CD4-positive, CD25-positive, alpha-beta regulatory T cell (primary cell): ENCODE data around the gene PIP5K1C. TPM values are rescaled to one million over a fixed set of nuclear protein-coding genes. Genes with fewer than 3 reads are reported as not detected.
A peak's percentile ranks its signal among the peaks of the same experiment; 100 is the strongest.

Experiments
- ATAC-seq, 2 donors: fragments of 150-1000 bp; cut with Tn5 transposase; one replicate each; pipeline ENCODE4 v1.10.0; 2021; ENCODE audit warnings: low read depth in 2 of 2, moderate number of reproducible peaks in 2 of 2, moderate library complexity in 1 of 2
- DNase-seq, 3 donors: peaks; one replicate each; pipeline versions ENCODE4 v3.0.0 to v3.0.0-alpha.2; 2012 to 2022; ENCODE audit warnings: mixed read lengths in 1 of 3
- H3K27ac ChIP-seq: one replicate; pipeline ENCODE4 v1.7.0; 2013; ENCODE audit warnings: mild to moderate bottlenecking, low read length; ENCODE audit not compliant: insufficient read depth, poor library complexity, severe bottlenecking
- H3K27me3 ChIP-seq: one replicate; pipeline ENCODE4 v1.7.0; 2013; ENCODE audit warnings: low read length; ENCODE audit not compliant: control insufficient read depth, insufficient read depth
- H3K36me3 ChIP-seq: one replicate; pipeline ENCODE4 v1.7.0; 2013; ENCODE audit warnings: mild to moderate bottlenecking, low read length, moderate library complexity; ENCODE audit not compliant: control insufficient read depth, insufficient read depth
- H3K4me1 ChIP-seq: 2 replicates; pipeline ENCODE4 v1.7.0; 2013; ENCODE audit warnings: mild to moderate bottlenecking, low read length; ENCODE audit not compliant: insufficient read depth, control insufficient read depth, poor library complexity, severe bottlenecking
- H3K4me3 ChIP-seq: one replicate; pipeline ENCODE4 v1.7.0; 2013; ENCODE audit warnings: low read depth, mild to moderate bottlenecking, low read length, moderate library complexity
- H3K9me3 ChIP-seq, 2 experiments: 1 replicate in 1 of 2; 2 replicates in 1 of 2; pipeline ENCODE4 v1.7.0; 2013; ENCODE audit warnings: low read length in 2 of 2, mild to moderate bottlenecking in 1 of 2, moderate library complexity in 1 of 2; ENCODE audit not compliant: control insufficient read depth in 2 of 2
- H3K27ac Mint-ChIP-seq, 3 donors: one replicate each; pipeline ENCODE4 v1.8.0; 2020 to 2022; ENCODE audit warnings: mild to moderate bottlenecking in 3 of 3, mixed read lengths in 3 of 3, moderate library complexity in 2 of 3
- H3K27me3 Mint-ChIP-seq: one replicate; pipeline ENCODE4 v1.8.0; 2022; ENCODE audit warnings: mild to moderate bottlenecking, mixed read lengths
- H3K36me3 Mint-ChIP-seq: one replicate; pipeline ENCODE4 v1.8.0; 2020; ENCODE audit warnings: mixed read lengths
- H3K4me1 Mint-ChIP-seq, 4 donors: one replicate each; pipeline ENCODE4 v1.8.0; 2020 to 2022; ENCODE audit warnings: mixed read lengths in 4 of 4, mild to moderate bottlenecking in 1 of 4
- H3K4me3 Mint-ChIP-seq, 4 donors: one replicate each; pipeline ENCODE4 v1.8.0; 2020 to 2022; ENCODE audit warnings: mild to moderate bottlenecking in 4 of 4, mixed read lengths in 4 of 4, moderate library complexity in 3 of 4
- H3K9me3 Mint-ChIP-seq, 7 donors: one replicate each; pipeline ENCODE4 v1.8.0; 2020 to 2022; ENCODE audit warnings: mixed read lengths in 7 of 7, mild to moderate bottlenecking in 3 of 7, moderate library complexity in 2 of 7
- polyA plus RNA-seq, 4 donors: library from polyadenylated mRNA; unstranded; fragments of 300-500 nt; fragmentation: Illumina TruSeq; gene quantifications; one replicate each; pipeline ENCODE4 v1.2.3, GENCODE V29; 2021
- total RNA-seq: library from RNA; stranded (reverse); gene quantifications from one replicate; pipeline ENCODE4 v1.2.3, GENCODE V29; 2022

Gene PIP5K1C
- total and polyA plus RNA-seq, 5 donors from 2014 or later: 3.8 to 28.1 (median 4.5) TPM

GRCh38 chr19:3674784-3675543, 25.3 kb downstream of the PIP5K1C start:
- Histone ChIP-seq H3K27ac (no peak overlapping the region), H3K4me1 (peaks cover 22% of the 10 kb centered on the region), H3K9me3 (no peaks in the 10 kb centered on the region), H3K27me3 (no peaks in the 10 kb centered on the region), H3K4me3 (no peak overlapping the region), H3K36me3 (peaks cover 2% of the 10 kb centered on the region)
- Mint-ChIP-seq H3K36me3 (peaks cover 6% of the 10 kb centered on the region), H3K9me3 (no peaks in the 10 kb centered on the region), H3K27ac (no peak overlapping the region), H3K4me3 (peak overlapping the region in 1 of 4 donors; percentile 2), H3K27me3 (no peaks in the 10 kb centered on the region), H3K4me1 (peaks cover 0 to 35% (median 0%) of the 10 kb centered on the region in 4 donors)
- ATAC-seq (no peak), DNase-seq (no peak)

- Mint-ChIP-seq H3K27ac (no peak overlapping the region), H3K36me3 (peaks cover 6% of the 10 kb centered on the region), H3K4me1 (peaks cover 0 to 39% (median 0%) of the 10 kb centered on the region in 4 donors), H3K9me3 (no peaks in the 10 kb centered on the region), H3K4me3 (peak overlapping the region in 1 of 4 donors; percentile 56), H3K27me3 (no peaks in the 10 kb centered on the region)
- DNase-seq (no peak), ATAC-seq (no peak)
- no peaks in the 10 kb centered on the region for H3K27me3 ChIP-seq
- H3K36me3 ChIP-seq: no peaks in the 10 kb centered on the region
- H3K4me1 ChIP-seq: peaks cover 22% of the 10 kb centered on the region
- H3K27ac ChIP-seq: no peak overlapping the region
- H3K4me3 ChIP-seq: no peak overlapping the region
- H3K9me3 ChIP-seq: no peaks in the 10 kb centered on the region
Observed at GRCh38 chr19:3673506-3674439, 26.5 kb downstream of the PIP5K1C start.

GRCh38 chr19:3672993-3673392, 27.3 kb downstream of the PIP5K1C start:
- H3K27ac Mint-ChIP-seq: peak overlapping the region in 1 of 3 donors; percentile 79
- H3K9me3 Mint-ChIP-seq: no peaks in the 10 kb centered on the region
- Histone ChIP-seq H3K4me3 (no peak overlapping the region), H3K27ac (no peak overlapping the region), H3K36me3 (no peaks in the 10 kb centered on the region), H3K9me3 (no peaks in the 10 kb centered on the region), H3K4me1 (peaks cover 22% of the 10 kb centered on the region), H3K27me3 (no peaks in the 10 kb centered on the region)
- no peak for DNase-seq
- no peaks in the 10 kb centered on the region for H3K27me3 Mint-ChIP-seq
- H3K36me3 Mint-ChIP-seq: peaks cover 6% of the 10 kb centered on the region
- ATAC-seq: no peak
- peaks cover 0 to 39% (median 0%) of the 10 kb centered on the region in 4 donors for H3K4me1 Mint-ChIP-seq
- peak overlapping the region in 2 of 4 donors; percentile 43 to 56 for H3K4me3 Mint-ChIP-seq

GRCh38 chr19:3672575-3672948, 27.7 kb downstream of the PIP5K1C start:
- no peak overlapping the region for H3K4me3 ChIP-seq
- no peaks in the 10 kb centered on the region for H3K9me3 ChIP-seq
- no peaks in the 10 kb centered on the region for H3K9me3 Mint-ChIP-seq
- no peak for ATAC-seq
- peaks cover 6% of the 10 kb centered on the region for H3K36me3 Mint-ChIP-seq
- no peaks in the 10 kb centered on the region for H3K27me3 Mint-ChIP-seq
- peaks cover 22% of the 10 kb centered on the region for H3K4me1 ChIP-seq
- no peak overlapping the region for H3K27ac ChIP-seq
- no peaks in the 10 kb centered on the region for H3K27me3 ChIP-seq
- H3K4me1 Mint-ChIP-seq: peaks cover 0 to 39% (median 0%) of the 10 kb centered on the region in 4 donors
- no peaks in the 10 kb centered on the region for H3K36me3 ChIP-seq
- no peak for DNase-seq
- H3K27ac Mint-ChIP-seq: no peak overlapping the region
- H3K4me3 Mint-ChIP-seq: no peak overlapping the region

GRCh38 chr19:3671680-3672574, 28.3 kb downstream of the PIP5K1C start:
- H3K9me3 ChIP-seq: no peaks in the 10 kb centered on the region
- no peaks in the 10 kb centered on the region for H3K36me3 ChIP-seq
- Mint-ChIP-seq H3K4me3 (peak overlapping the region in 3 of 4 donors; percentile 19 to 72 (median 43)), H3K27me3 (no peaks in the 10 kb centered on the region), H3K4me1 (peaks cover 0 to 36% (median 0%) of the 10 kb centered on the region in 4 donors), H3K36me3 (peaks cover 6% of the 10 kb centered on the region), H3K27ac (peak overlapping the region in 2 of 3 donors; percentile 15 to 20), H3K9me3 (no peaks in the 10 kb centered on the region)
- no peak overlapping the region for H3K27ac ChIP-seq
- H3K4me1 ChIP-seq: peaks cover 22% of the 10 kb centered on the region
- DNase-seq (peak in 1 of 3 donors; percentile 64), ATAC-seq (peak; percentile 46 to 63)
- no peaks in the 10 kb centered on the region for H3K27me3 ChIP-seq
- no peak overlapping the region for H3K4me3 ChIP-seq

GRCh38 chr19:3670796-3671679, 29.2 kb downstream of the PIP5K1C start:
- no peaks in the 10 kb centered on the region for H3K27me3 Mint-ChIP-seq
- H3K4me3 ChIP-seq: no peak overlapping the region
- no peaks in the 10 kb centered on the region for H3K36me3 ChIP-seq
- H3K9me3 ChIP-seq: no peaks in the 10 kb centered on the region
- no peak overlapping the region for H3K27ac ChIP-seq
- H3K9me3 Mint-ChIP-seq: no peaks in the 10 kb centered on the region
- peak in 1 of 3 donors; percentile 33 for DNase-seq
- H3K4me1 Mint-ChIP-seq: peaks cover 0 to 39% (median 1%) of the 10 kb centered on the region in 4 donors
- peaks cover 11% of the 10 kb centered on the region for H3K36me3 Mint-ChIP-seq
- peak overlapping the region in 2 of 3 donors; percentile 15 to 81 for H3K27ac Mint-ChIP-seq
- peaks cover 24% of the 10 kb centered on the region for H3K4me1 ChIP-seq
- H3K4me3 Mint-ChIP-seq: peak overlapping the region in 3 of 4 donors; percentile 43 to 72 (median 58)
- ATAC-seq: peak in 1 of 2 donors; percentile 20
- H3K27me3 ChIP-seq: no peaks in the 10 kb centered on the region
